ENCODE measurements around the gene ARID2. TPM values are rescaled to one million over a fixed set of nuclear protein-coding genes. Genes with fewer than 3 reads are reported as not detected.
A peak's percentile ranks its signal among the peaks of the same experiment; 100 is the strongest.

The ARID2 gene
- polyA plus RNA-seq, 1 donor (not counting 4 experiments of a cell fraction or from before 2014, with no cell fraction given): 15.1 TPM

GRCh38 chr12:45762185-45763110 is 32.9 kb downstream of the ARID2 start:
- FAIRE-seq: peak; percentile 39
- dilution Hi-C loops (cut with MboI; ENCODE audit: extremely low pct_ligation_motif_present, low sequenced_read_pairs): no loop called here
- no peaks in the 10 kb centered on the region for H3K9me3 ChIP-seq (ENCODE audit: control insufficient read depth, low read depth, low read length)

GRCh38 chr12:45763381-45763780 is 33.9 kb downstream of the ARID2 start:
- Histone ChIP-seq H2AFZ (ENCODE audit: control insufficient read depth, low read length) (no peak overlapping the region), H3K9me3 (ENCODE audit: control insufficient read depth, low read depth, low read length) (no peaks in the 10 kb centered on the region), H3K27me3 (ENCODE audit: control insufficient read depth, extremely low read depth, insufficient read depth, low read length) (no peaks in the 10 kb centered on the region), H3K4me1 (ENCODE audit: control insufficient read depth, extremely low read depth, insufficient read depth, low read length) (peaks cover 12% of the 10 kb centered on the region), H3K9ac (ENCODE audit: control insufficient read depth, extremely low read depth, insufficient read depth, low read length) (no peak overlapping the region), H3K36me3 (ENCODE audit: control insufficient read depth in 2 of 2, extremely low read depth in 1 of 2, insufficient read depth in 2 of 2, low read length in 2 of 2) (no peaks in the 10 kb centered on the region), H3K4me2 (ENCODE audit: control insufficient read depth, extremely low read depth, insufficient read depth, low read depth, low read length) (no peak overlapping the region), H3K27ac (ENCODE audit: control insufficient read depth, insufficient read depth, low read length) (no peak overlapping the region), H3K9me1 (ENCODE audit: control insufficient read depth, extremely low read depth, insufficient read depth, low read length) (no peaks in the 10 kb centered on the region), H3K79me2 (ENCODE audit: control insufficient read depth, insufficient read depth, low read length) (peaks cover 58% of the 10 kb centered on the region), H4K20me1 (ENCODE audit: control insufficient read depth, extremely low read depth, insufficient read depth, low read length) (peaks cover 3% of the 10 kb centered on the region), H3K4me3 (ENCODE audit: control insufficient read depth in 2 of 3, extremely low read depth in 1 of 3, insufficient read depth in 2 of 3, low read depth in 1 of 3, low read length in 3 of 3) (no peak overlapping the region)
- TF ChIP-seq CTCF (optimal IDR thresholded peaks at IDR 0.05 in 1 of 3, IDR thresholded peaks at IDR 0.05 in 1 of 3, conservative IDR thresholded peaks at IDR 0.05 in 1 of 3; ENCODE audit: extremely low read depth in 1 of 3, insufficient read depth in 2 of 3, low read length in 3 of 3) (no peak), EZH2 (IDR thresholded peaks at IDR 0.05; ENCODE audit: low read length) (no peak)
- DNase-seq (ENCODE audit: low read depth, low spot score): no peak
- dilution Hi-C loops (cut with MboI; ENCODE audit: extremely low pct_ligation_motif_present, low sequenced_read_pairs): no loop called here
- FAIRE-seq: no peak

More at GRCh38 chr12:45762185-45763110, 32.9 kb downstream of the ARID2 start:
- TF ChIP-seq CTCF (optimal IDR thresholded peaks at IDR 0.05 in 1 of 3, IDR thresholded peaks at IDR 0.05 in 1 of 3, conservative IDR thresholded peaks at IDR 0.05 in 1 of 3; ENCODE audit: extremely low read depth in 1 of 3, insufficient read depth in 2 of 3, low read length in 3 of 3) (peak in 2 of 3 experiments; percentile 57 to 71), EZH2 (IDR thresholded peaks at IDR 0.05; ENCODE audit: low read length) (no peak)
- peaks cover 3% of the 10 kb centered on the region for H3K4me1 ChIP-seq (ENCODE audit: control insufficient read depth, extremely low read depth, insufficient read depth, low read length)
- H2AFZ ChIP-seq (ENCODE audit: control insufficient read depth, low read length): no peak overlapping the region
- H3K27ac ChIP-seq (ENCODE audit: control insufficient read depth, insufficient read depth, low read length): no peak overlapping the region
- H3K79me2 ChIP-seq (ENCODE audit: control insufficient read depth, insufficient read depth, low read length): peaks cover 65% of the 10 kb centered on the region
- no peak overlapping the region for H3K4me2 ChIP-seq (ENCODE audit: control insufficient read depth, extremely low read depth, insufficient read depth, low read depth, low read length)
- H3K36me3 ChIP-seq (ENCODE audit: control insufficient read depth in 2 of 2, extremely low read depth in 1 of 2, insufficient read depth in 2 of 2, low read length in 2 of 2): no peaks in the 10 kb centered on the region
- H3K9me1 ChIP-seq (ENCODE audit: control insufficient read depth, extremely low read depth, insufficient read depth, low read length): no peaks in the 10 kb centered on the region
- no peak overlapping the region for H3K9ac ChIP-seq (ENCODE audit: control insufficient read depth, extremely low read depth, insufficient read depth, low read length)
- DNase-seq (ENCODE audit: low read depth, low spot score): no peak
- no peak overlapping the region for H3K4me3 ChIP-seq (ENCODE audit: control insufficient read depth in 2 of 3, extremely low read depth in 1 of 3, insufficient read depth in 2 of 3, low read depth in 1 of 3, low read length in 3 of 3)
- peaks cover 3% of the 10 kb centered on the region for H4K20me1 ChIP-seq (ENCODE audit: control insufficient read depth, extremely low read depth, insufficient read depth, low read length)
- H3K27me3 ChIP-seq (ENCODE audit: control insufficient read depth, extremely low read depth, insufficient read depth, low read length): no peaks in the 10 kb centered on the region

Measured in keratinocyte (primary cell).